NCI-H146 treated with DMSO at 0.1 percent for 48 hours (cell line): Measurements from ENCODE around the gene GLIPR1L2.
A peak's percentile ranks its signal among the peaks of the same experiment; 100 is the strongest.
"Not testable (repeated sequence)": the region's sequence is repeated elsewhere in the genome, so short reads cannot be mapped to it uniquely, and the experiment has no call there.

ENCODE experiments used
- DNase-seq: peaks from one replicate; lab custom pipeline; 2025; ENCODE audit not compliant: unreplicated experiment; lab: John Stamatoyannopoulos, UW

The GLIPR1L2 gene

GRCh38 chr12:75390899-75391538 is at the start of gene GLIPR1L2:
TSS of gene GLIPR1L2 (plus strand) at chr12:75391089. CDS start at chr12:75391117, 28 bp downstream.
- peak; percentile 88 for DNase-seq

GRCh38 chr12:75341873-75342272 is 49.0 kb upstream of the GLIPR1L2 start:
- no peak for DNase-seq

GRCh38 chr12:75345531-75345930 is 45.4 kb upstream of the GLIPR1L2 start:
- no peak for DNase-seq

GRCh38 chr12:75346215-75346614 is 44.7 kb upstream of the GLIPR1L2 start:
- not testable (repeated sequence) for DNase-seq

- DNase-seq = no peak
These were observed 40.9 kb upstream of the GLIPR1L2 start for GRCh38 chr12:75349946-75350345.

DNA sequence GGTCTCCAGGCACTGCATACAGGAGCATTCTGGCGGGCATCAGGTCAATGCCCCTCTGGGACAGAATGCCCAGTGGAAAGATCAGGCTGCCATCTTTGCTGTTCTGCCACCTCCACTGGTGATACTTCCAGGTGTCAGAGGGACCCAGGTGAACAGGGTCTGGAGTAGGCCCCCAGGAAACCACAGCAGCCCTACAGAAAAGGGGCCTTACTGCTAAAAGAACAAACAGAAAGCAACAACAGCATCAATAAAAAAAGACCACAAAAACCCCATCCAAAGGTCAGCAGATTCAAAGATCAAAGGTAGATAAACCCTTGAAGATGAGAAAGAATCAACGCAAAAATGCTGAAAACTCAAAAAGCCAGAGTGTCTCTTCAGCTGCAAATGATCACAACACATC is 40.5 kb upstream of the GLIPR1L2 start:
- DNase-seq = no peak

DNA sequence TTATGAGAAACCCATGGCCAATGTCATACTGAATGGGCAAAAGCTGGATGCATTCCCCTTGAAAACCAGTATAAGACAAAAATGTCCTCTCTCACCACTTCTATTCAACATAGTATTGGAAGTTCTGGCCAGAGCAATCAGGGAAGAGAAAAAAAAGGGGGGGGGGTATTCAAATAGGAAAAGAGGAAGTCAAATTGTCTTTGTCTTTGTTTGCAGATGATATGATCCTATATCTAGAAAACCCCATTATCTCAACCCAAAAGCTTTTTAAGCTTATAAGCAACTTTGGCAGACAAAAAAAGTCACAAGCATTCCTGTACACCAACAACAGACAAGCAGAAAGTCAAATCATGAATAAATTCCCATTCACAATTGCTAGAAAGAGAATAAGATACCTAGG is 36.9 kb upstream of the GLIPR1L2 start:
- DNase-seq = no peak

GRCh38 chr12:75360920-75361319 is 30.0 kb upstream of the GLIPR1L2 start:
- no peak for DNase-seq

GRCh38 chr12:75361408-75361807 is 29.5 kb upstream of the GLIPR1L2 start:
- no peak for DNase-seq

DNA sequence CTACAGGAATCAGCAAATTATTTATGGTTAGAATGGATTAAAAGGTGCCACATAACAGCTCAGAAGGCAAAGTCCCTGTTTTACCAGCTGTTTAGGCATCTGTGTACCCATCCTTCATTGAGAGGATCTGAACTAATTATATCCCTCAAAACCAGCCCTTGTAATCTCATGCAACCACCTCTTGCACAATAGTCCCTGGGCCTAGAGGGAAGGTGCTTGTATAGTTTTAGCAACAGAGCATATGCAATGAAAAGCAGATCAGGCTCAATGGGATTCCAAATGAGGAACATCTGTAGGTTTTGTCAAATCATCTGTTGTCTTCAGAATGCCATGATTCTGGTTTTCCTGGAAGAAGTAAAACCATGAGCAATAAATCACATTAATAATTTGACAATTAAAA is 26.0 kb upstream of the GLIPR1L2 start:
- no peak for DNase-seq

DNA sequence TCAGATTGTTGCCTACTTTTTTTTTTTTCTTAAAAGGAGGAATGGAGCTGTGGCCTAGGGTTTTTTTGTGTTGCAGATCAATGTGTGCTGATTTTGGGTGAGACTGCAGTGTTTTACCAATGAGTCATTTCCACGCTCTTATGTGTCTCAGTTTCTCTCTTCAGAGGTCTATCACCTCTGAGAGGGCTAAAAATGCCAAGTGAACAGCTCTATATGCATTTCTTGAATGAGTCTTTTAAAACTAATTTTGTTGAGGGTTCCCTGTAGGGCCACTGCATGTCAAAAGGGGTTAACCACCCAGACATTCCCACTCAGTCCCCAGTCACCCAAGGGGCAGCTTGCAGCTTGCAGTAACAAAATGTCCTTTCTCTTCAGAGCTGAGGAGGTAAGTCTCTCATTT is 24.3 kb upstream of the GLIPR1L2 start:
- DNase-seq = no peak

DNA sequence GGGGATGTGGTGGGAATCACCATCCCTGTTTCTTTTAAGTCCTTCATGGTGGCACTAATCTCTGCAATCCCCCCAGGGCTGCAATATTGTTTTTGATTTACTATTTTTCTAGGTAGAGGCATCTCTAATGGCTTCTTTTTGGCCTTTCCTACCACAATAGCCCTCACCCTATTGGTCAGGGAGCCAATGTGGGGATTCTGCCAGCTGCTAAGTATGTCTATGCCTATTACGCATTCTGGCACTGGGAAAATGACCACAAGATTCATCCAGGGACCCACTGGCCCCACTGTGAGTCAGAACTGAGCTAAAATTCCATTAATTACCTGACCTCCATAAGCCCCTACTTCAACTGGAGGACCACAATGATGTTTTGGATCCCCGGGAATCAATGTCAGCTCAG is 15.9 kb upstream of the GLIPR1L2 start:
- DNase-seq = no peak

DNA sequence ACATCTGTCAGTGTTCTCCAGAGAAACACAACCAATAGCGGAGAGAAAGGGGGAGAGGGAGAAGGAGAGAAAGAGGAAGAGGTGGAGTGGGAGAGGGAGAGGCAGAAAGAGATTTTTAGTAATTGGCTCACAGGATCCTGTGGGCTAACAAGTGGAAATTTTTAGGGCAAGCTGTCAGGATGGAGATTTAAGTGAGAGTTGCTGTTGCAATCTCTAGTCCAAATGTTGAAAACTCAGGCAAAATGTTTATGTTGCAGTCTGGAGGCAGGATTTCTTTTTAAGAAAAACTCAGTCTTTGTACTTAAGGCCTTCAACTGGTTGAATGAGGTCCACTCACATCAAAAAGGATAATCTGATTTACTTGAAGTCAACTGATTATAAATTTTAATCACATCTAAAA is 12.5 kb upstream of the GLIPR1L2 start:
- no peak for DNase-seq

- DNase-seq = peak; percentile 52
These were observed 1.8 kb upstream of the GLIPR1L2 start for GRCh38 chr12:75389061-75389460.

GRCh38 chr12:75389706-75390105 is 1.2 kb upstream of the GLIPR1L2 start:
- no peak for DNase-seq

DNA sequence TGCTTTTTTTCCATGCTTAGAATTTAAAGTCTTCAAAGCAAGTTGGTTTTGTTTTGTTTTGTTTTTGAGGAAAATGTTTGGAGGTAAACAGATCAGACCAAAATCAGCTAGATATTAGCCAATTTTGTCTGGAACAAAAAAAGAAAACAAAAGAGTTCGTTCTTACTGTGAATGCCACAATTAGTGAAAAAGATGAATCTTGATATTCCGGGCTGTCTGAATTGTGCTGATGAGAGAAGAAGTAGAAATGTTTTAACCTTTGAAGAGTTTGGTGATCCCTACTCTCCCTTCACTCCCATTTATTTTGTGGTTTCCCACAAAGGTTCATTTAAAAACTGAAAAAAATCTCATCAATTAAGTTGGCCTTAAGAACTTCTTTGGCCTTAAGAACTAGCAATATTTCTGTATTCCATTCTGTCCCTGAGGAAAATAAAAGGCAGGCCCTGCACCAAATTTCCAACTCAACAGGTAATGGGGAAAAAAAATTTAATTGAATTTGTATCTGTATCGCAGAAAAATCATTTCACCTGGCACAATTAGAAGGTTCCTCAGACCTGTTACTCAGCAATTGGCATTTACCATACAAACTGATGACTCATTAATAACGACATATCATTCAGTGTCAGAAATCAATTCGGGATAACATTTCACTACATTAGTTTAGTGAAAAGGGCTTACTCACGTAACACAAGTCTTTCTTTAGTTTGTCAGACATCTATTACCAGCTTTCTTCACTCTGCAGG is 562 bp upstream of the GLIPR1L2 start:
- no peak for DNase-seq

- DNase-seq = no peak
These were observed 13.3 kb downstream of the GLIPR1L2 start for GRCh38 chr12:75404231-75404630.

- DNase-seq = no peak
These were observed 16.8 kb downstream of the GLIPR1L2 start for GRCh38 chr12:75407683-75408082.

GRCh38 chr12:75409830-75410229 is 18.9 kb downstream of the GLIPR1L2 start:
- no peak for DNase-seq

DNA sequence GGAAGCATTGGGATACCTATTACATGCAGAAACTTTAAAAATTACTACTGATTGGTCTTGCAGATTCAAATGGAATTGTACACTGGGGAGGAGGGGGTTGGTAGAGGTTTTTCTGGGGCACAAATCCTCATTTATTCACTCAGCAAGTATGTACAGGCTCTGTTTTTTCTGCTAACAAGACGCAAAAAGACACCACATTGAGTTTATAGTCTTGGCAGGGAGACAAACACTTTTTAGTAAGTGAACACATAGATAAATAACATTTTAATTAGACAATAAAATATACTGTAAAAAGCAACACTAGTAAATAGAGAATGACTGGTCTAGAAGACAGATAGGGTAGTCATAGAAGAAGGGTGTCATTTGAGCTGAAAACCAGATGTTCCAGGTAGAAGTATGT is 23.8 kb downstream of the GLIPR1L2 start:
- no peak for DNase-seq

GRCh38 chr12:75419841-75420240 is 29.0 kb downstream of the GLIPR1L2 start:
- DNase-seq = no peak

GRCh38 chr12:75427491-75427890 is 36.6 kb downstream of the GLIPR1L2 start:
- no peak for DNase-seq

GRCh38 chr12:75428767-75429166 is 37.9 kb downstream of the GLIPR1L2 start:
- DNase-seq = no peak
